Vagina (tissue), 2 donors: ENCODE results near the gene UBAP2L. TPM values are rescaled to one million over a fixed set of nuclear protein-coding genes. Genes with fewer than 3 reads are reported as not detected.
A peak's percentile ranks its signal among the peaks of the same experiment; 100 is the strongest.
"Not testable (repeated sequence)": the region's sequence is repeated elsewhere in the genome, so short reads cannot be mapped to it uniquely, and the experiment has no call there.

Source experiments
- DNase-seq, 2 donors: peaks; one replicate each; pipeline ENCODE4 v3.0.0-alpha.2; 2017; ENCODE audit errors: extremely low spot score in 2 of 2
- H3K27ac ChIP-seq: fragments of 200-600 bp; sonication (generic); one replicate; pipeline ENCODE4 v1.5.1; 2019
- H3K27me3 ChIP-seq: fragments of 200-600 bp; sonication (generic); one replicate; pipeline ENCODE4 v1.5.1; 2019
- H3K36me3 ChIP-seq, 2 donors: fragments of 200-600 bp; sonication (generic); one replicate each; pipeline ENCODE4 v1.5.1; 2017 to 2019
- H3K4me1 ChIP-seq: fragments of 200-600 bp; sonication (generic); one replicate; pipeline ENCODE4 v1.5.1; 2019
- H3K4me3 ChIP-seq, 2 donors: fragments of 200-600 bp; sonication (generic); 1 replicate in 1 of 2; 2 replicates in 1 of 2; pipeline ENCODE4 v1.5.1; 2016 to 2019
- H3K9me3 ChIP-seq: fragments of 200-600 bp; sonication (generic); one replicate; pipeline ENCODE4 v1.5.1; 2019
- CTCF ChIP-seq, 3 experiments: fragments of 450-650 bp in 2 of 3; fragments of 200-600 bp in 1 of 3; sonication (generic) in 1 of 3; IDR thresholded peaks; one replicate each; pipeline ENCODE4 v1.5.1; 2017 to 2019; ENCODE audit warnings: antibody characterized with exemption in 3 of 3, mild to moderate bottlenecking in 2 of 3, moderate library complexity in 2 of 3
- POLR2A ChIP-seq, 2 donors: fragments of 450-650 bp; IDR thresholded peaks; one replicate each; pipeline ENCODE4 v1.6.1; 2017; ENCODE audit warnings: antibody characterized with exemption in 2 of 2, mild to moderate bottlenecking in 2 of 2, moderate library complexity in 2 of 2
- POLR2AphosphoS5 ChIP-seq, 2 donors: sonication (generic); formaldehyde crosslinking; IDR thresholded peaks; one replicate each; pipeline ENCODE4 v1.9.0; 2017; ENCODE audit warnings: antibody characterized with exemption in 2 of 2, mild to moderate bottlenecking in 2 of 2, low read depth in 1 of 2; ENCODE audit not compliant: insufficient read depth in 1 of 2
- intact Hi-C: fragments of 100-400 bp; cut with DNase I; formaldehyde crosslinking; loops from one replicate; pipeline ENCODE4 v1.15.1; 2023
- total RNA-seq: library from RNA; depleted of rRNA; stranded (reverse); fragments of >200 nt; gene quantifications from one replicate; pipeline ENCODE4 v1.2.3, GENCODE V29; 2016

UBAP2L gene
- total RNA-seq, 1 donor from 2014 or later, result 75.9 TPM

GRCh38 chr1:154272217-154272998, 51.7 kb downstream of the UBAP2L start, which contains the start of gene HAX1:
HAX1 (plus strand) TSS chr1:154272629; CDS start chr1:154272724, 95 bp downstream.
- intact Hi-C loops, result no loop called here
- peaks cover 0 to 36% of the 10 kb centered on the region in 2 donors for H3K36me3 ChIP-seq

GRCh38 chr1:154272999-154273563, 52.3 kb downstream of the UBAP2L start:
- intact Hi-C loops, result no loop called here
- DNase-seq, result no peak

More at GRCh38 chr1:154272217-154272998, 51.7 kb downstream of the UBAP2L start, which contains the start of gene HAX1:
- TF ChIP-seq POLR2AphosphoS5 (IDR thresholded peaks at IDR 0.05; ENCODE audit: insufficient read depth in 1 of 2, low read depth in 1 of 2) (peak; percentile 93 to 95), CTCF (IDR thresholded peaks at IDR 0.05) (peak; percentile 55 to 75 (median 71)), POLR2A (IDR thresholded peaks at IDR 0.05) (peak in 1 of 2 donors; percentile 69)
- peak in 1 of 2 donors; percentile 97 for DNase-seq
- H3K27me3 ChIP-seq, result no peaks in the 10 kb centered on the region
- peaks cover 20% of the 10 kb centered on the region for H3K4me1 ChIP-seq
- peak within 1 kb of the TSS; percentile 93 for H3K27ac ChIP-seq
- peak within 1 kb of the TSS; percentile 77 to 94 for H3K4me3 ChIP-seq
- no peaks in the 10 kb centered on the region for H3K9me3 ChIP-seq

GRCh38 chr1:154276797-154277196, 56.0 kb downstream of the UBAP2L start:
- no peak overlapping the region for H3K27ac ChIP-seq

More at GRCh38 chr1:154272999-154273563, 52.3 kb downstream of the UBAP2L start:
- Histone ChIP-seq H3K27me3 (no peaks in the 10 kb centered on the region), H3K4me1 (peaks cover 20% of the 10 kb centered on the region), H3K4me3 (peak overlapping the region; percentile 77 to 94), H3K9me3 (no peaks in the 10 kb centered on the region), H3K27ac (peak overlapping the region; percentile 93), H3K36me3 (peaks cover 0 to 32% of the 10 kb centered on the region in 2 donors)
- TF ChIP-seq CTCF (IDR thresholded peaks at IDR 0.05) (no peak), POLR2AphosphoS5 (IDR thresholded peaks at IDR 0.05; ENCODE audit: insufficient read depth in 1 of 2, low read depth in 1 of 2) (no peak), POLR2A (IDR thresholded peaks at IDR 0.05) (no peak)

GRCh38 chr1:154287591-154287990, 66.8 kb downstream of the UBAP2L start:
- DNase-seq, H3K36me3 ChIP-seq, H3K4me1 ChIP-seq, H3K27ac ChIP-seq, H3K27me3 ChIP-seq, H3K9me3 ChIP-seq, H3K4me3 ChIP-seq: not testable (repeated sequence)
- intact Hi-C loops, result loop anchor here (5.0 kb wide), 1 partner anchor 180 kb away; no protein-coding TSS in a partner anchor

More at GRCh38 chr1:154276797-154277196, 56.0 kb downstream of the UBAP2L start:
- TF ChIP-seq POLR2A (IDR thresholded peaks at IDR 0.05) (no peak), POLR2AphosphoS5 (IDR thresholded peaks at IDR 0.05; ENCODE audit: insufficient read depth in 1 of 2, low read depth in 1 of 2) (no peak), CTCF (IDR thresholded peaks at IDR 0.05) (no peak)
- H3K4me1 ChIP-seq, result peaks cover 16% of the 10 kb centered on the region
- H3K9me3 ChIP-seq, result no peaks in the 10 kb centered on the region
- peaks cover 0 to 14% of the 10 kb centered on the region in 2 donors for H3K36me3 ChIP-seq
- H3K27me3 ChIP-seq, result no peaks in the 10 kb centered on the region
- intact Hi-C loops, result no loop called here
- H3K4me3 ChIP-seq, result no peak overlapping the region
- DNase-seq, result no peak

GRCh38 chr1:154288661-154289060, 67.9 kb downstream of the UBAP2L start:
- Histone ChIP-seq H3K9me3 (no peaks in the 10 kb centered on the region), H3K4me3 (no peak overlapping the region), H3K4me1 (no peaks in the 10 kb centered on the region), H3K27ac (no peak overlapping the region), H3K27me3 (no peaks in the 10 kb centered on the region), H3K36me3 (no peaks in the 10 kb centered on the region)
- intact Hi-C loops, result loop anchor here (5.0 kb wide), 1 partner anchor 179 kb away; no protein-coding TSS in a partner anchor
- no peak for DNase-seq
- TF ChIP-seq POLR2A (IDR thresholded peaks at IDR 0.05) (no peak), POLR2AphosphoS5 (IDR thresholded peaks at IDR 0.05; ENCODE audit: insufficient read depth in 1 of 2, low read depth in 1 of 2) (no peak), CTCF (IDR thresholded peaks at IDR 0.05) (no peak)
